Left ventricle myocardium superior (tissue), 1 donor: ENCODE results near the gene AP5B1. TPM values are rescaled to one million over a fixed set of nuclear protein-coding genes. Genes with fewer than 3 reads are reported as not detected.
A peak's percentile ranks its signal among the peaks of the same experiment; 100 is the strongest.

Experiments used
- ATAC-seq: fragments of 200-7000 bp; cut with Tn5 transposase; one replicate; pipeline ENCODE4 v1.9.1; 2020; ENCODE audit warnings: mild to moderate bottlenecking, moderate library complexity
- DNase-seq: peaks from one replicate; pipeline ENCODE4 v3.0.0-alpha.2; 2020
- intact Hi-C: fragments of 100-400 bp; cut with micrococcal nuclease; formaldehyde crosslinking; loops from one replicate; pipeline ENCODE4 v1.11.0; 2022
- long read RNA-seq: library from polyadenylated mRNA; unstranded; transcript quantifications from one replicate; pipeline ENCODE4 v2.0.0, GENCODE V29; 2021
- total RNA-seq: library from RNA; stranded (reverse); fragmentation: NEBNext Ultra II Directional; extraction: Animal tissue kit (Norgen Biotek cat#: 25700); gene quantifications from one replicate; pipeline ENCODE4 v1.2.1, GENCODE V29; 2021
- donor health status: DM: no; HTN: yes; CAD: no; lungs with severe emphysema.

AP5B1 gene, protein sequence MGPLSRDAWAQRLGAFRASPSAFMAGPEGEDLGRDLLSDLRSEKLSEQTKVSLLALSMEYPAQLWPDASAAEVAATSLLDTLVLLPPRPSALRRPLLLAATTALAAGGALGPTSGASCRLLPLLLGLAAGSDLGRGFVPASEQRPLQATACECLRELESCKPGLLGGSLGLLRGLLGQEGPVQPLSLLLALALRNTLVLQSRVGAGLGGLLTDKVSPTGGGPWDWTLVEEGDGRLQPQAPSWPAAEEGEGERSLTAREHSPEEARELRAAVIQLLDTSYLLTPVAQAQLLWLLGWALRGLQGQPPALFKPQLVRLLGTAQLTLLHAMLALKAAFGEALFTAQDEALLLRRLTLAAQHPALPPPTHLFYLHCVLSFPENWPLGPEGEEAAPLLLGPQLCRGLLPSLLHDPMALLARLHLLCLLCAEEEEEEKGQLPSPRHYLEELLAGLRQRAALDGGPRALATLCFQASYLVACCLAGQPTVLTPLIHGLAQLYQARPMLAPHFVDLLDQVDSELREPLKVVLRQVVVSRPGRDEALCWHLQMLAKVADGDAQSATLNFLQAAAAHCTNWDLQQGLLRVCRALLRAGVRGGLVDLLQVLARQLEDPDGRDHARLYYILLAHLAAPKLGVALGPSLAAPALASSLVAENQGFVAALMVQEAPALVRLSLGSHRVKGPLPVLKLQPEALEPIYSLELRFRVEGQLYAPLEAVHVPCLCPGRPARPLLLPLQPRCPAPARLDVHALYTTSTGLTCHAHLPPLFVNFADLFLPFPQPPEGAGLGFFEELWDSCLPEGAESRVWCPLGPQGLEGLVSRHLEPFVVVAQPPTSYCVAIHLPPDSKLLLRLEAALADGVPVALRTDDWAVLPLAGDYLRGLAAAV
- total RNA-seq: 6.7 TPM
- long read RNA-seq, full-length matches to known transcripts: 4 of 13 reads
- long read RNA-seq, partial matches to known transcripts: 0 of 13 reads
- long read RNA-seq, other reads (novel, unspliced or antisense): 9 of 13 reads

DNA sequence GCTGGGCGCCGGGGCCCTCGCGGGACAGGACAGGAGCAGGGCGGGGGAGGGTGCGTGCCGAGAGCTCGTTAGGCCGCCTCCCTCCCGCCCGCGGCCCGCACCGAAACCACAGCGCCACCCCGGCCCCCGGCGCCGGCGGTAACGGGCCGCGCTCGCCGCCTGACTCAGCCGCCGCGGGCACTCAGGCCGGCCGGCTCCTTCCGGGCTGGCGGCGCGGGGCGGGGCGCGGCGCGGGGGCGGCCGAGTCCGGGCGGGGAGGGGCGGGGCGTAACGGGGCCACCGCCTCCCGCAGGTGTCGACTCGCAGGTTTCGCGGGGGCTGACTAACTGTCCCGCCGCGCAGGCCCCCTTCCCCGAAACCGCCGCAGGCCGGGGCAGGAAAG is at the start of gene AP5B1:
AP5B1 (minus strand) TSS at position 207 of the 382 bp plus-strand sequence. CDS start 385 bp downstream, outside the sequence.
- peak; percentile 80 for DNase-seq
- intact Hi-C loops: no loop called here

DNA sequence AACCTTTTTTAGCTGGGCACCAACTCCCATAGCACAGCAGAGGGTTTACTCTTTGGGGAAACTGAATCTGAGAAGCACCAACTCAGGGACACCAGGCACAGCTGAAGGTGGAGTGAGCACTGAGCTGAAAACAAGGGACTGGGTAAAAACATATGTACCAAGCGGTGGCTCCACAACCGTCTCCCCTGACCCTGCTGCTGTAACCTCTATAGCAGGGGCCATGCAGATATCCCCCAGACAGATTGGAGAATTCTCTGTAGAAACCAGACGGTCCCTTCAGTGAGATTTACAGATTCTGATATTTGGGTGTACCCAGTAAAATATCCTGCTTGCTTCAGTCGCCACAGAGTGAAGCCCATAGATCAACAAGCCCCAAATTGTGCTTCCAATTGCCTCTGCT is 48.7 kb upstream of the AP5B1 start:
- no peak for DNase-seq
- ATAC-seq: no peak
- intact Hi-C loops: loop anchor here (10.0 kb wide), 1 partner anchor 125 kb away; no protein-coding TSS in a partner anchor

More for the DNA sequence above, at the start of gene AP5B1:
- peak; percentile 83 for ATAC-seq

- intact Hi-C loops: loop anchor here (10.0 kb wide), 1 partner anchor 122 kb away; no protein-coding TSS in a partner anchor
- DNase-seq: no peak
- ATAC-seq: no peak
These were observed 46.4 kb upstream of the AP5B1 start for GRCh38 chr11:65826984-65827735.

DNA sequence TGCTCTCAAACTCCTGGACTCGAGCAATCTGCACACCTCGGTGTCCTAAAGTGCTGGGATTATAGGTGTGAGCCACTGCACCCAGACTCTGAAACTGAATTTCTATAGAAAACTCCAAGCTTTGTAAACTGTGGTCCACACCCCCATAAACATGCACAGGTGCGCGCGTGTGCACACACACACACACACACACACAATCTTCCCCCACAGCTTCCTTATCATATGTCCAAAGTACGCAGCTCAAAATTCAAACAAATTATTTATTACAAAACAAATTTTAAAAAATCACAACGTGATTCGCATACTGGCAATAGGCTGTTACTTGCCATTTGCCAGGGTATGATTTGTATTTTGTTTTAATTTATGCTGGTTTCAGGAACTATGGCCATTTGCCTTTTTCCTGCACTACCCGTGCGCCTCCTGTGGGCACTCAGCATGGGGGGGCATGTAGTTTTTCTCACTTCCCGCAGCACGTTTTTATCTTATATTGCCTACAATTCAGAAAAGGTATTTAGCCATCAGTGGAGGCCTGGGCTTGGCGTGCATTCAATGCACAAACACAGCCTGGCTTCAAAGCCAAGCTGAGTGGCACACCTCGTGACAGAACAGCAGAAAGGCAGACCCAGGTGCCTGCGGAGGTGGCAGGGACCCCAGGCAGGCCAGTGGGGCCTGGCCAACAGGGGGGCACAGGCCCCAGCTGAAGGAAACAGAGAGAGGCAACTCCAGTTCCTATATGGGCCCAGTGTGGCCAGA is 42.2 kb upstream of the AP5B1 start:
- no peak for ATAC-seq
- DNase-seq: no peak
- intact Hi-C loops: loop anchor here (10.0 kb wide), 1 partner anchor 118 kb away; no protein-coding TSS in a partner anchor

DNA sequence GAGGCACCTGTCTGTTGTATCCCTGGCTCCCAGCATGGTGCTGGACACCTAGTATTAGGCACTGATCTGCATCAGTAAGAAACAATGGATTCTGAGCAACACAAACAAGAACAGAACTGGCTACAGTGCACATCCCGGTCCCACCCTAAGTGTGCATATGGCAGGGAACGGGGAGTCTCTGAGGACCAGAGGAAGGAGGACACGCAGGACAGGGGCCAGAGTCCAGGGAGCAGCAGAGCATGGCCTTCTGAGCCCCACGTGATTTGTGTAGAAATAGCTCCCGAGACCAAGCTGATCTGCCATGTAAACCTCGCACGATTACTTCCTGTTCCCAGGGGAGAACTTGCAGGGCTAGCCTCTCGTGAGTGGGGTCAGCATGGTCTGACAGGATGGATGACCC is 40.3 kb upstream of the AP5B1 start:
- DNase-seq (no peak), ATAC-seq (no peak)
- intact Hi-C loops: loop anchor here (10.0 kb wide), 1 partner anchor 116 kb away; no protein-coding TSS in a partner anchor

DNA sequence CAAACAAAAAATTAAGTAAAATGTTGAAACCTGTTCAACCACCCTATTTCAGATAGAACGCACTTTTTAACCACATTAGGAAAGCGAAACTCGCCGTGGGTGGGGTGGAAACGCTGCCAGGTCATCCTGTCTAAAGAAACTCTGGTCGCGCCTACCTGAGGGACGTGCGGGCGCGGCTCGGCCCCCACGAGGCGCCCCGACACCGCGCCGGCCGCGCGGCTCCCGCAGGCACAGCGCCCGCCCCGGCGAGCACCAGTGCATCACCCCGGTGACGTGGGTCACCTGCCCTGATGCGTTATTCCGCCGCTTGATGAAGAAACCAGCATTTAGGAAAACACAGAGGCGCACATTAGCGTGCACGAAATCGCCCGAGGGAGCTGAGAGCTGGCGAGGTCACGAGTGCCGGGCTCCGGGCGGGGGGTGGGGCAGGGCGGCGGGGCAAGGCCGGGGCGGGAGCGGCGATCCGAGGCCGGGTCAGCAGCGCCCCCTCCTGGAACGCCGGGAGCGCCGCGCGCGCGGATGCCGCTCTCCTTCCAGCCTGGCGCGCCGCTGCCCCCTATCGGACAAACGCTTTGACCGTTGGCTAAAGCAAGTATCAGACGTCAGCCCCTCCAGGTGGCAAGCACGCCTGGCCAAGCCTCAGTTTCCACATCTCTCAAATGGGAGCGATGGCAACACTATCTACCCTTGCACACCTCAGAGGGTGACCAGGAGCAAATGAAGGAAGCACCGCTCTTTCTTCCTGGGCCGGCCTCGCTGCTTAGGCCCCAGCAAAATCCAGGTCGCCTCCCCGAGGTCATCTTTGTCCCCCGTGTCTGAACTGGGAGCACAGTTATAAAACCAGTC is 37.3 kb upstream of the AP5B1 start:
- intact Hi-C loops: no loop called here
- DNase-seq: peak; percentile 98
- peak; percentile 99 for ATAC-seq

GRCh38 chr11:65817312-65817834 is 36.6 kb upstream of the AP5B1 start:
- ATAC-seq (no peak), DNase-seq (no peak)
- intact Hi-C loops: no loop called here

GRCh38 chr11:65816696-65817095 is 35.9 kb upstream of the AP5B1 start:
- no peak for DNase-seq
- intact Hi-C loops: no loop called here

DNA sequence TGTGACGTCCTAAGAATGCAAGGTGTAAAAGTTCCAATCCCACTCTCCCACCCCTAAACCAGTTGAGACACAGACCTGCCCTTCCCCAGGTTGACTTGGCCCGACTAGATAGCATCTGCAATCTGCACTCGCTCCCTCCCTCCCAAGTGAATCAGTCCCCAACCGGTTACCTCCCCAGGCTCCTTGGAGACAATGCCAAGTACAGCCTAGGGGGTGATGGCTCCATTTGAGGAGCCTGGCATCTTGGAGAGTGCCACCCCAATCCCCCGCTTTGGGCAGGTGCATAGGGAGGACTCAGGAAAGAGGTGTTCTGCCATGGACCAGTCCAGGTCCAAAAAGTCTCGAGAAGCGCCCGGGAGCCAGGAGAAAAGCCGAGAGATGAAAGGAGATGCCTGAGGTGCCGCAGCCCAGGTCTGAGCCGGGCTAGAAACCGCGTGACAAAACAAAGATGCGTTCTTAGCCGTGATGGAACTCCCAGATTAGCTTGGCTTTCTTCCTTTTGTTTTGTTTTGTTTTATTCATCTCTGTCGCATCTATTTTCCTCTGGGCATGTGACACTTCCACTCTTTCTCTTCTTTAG is 34.3 kb upstream of the AP5B1 start:
- DNase-seq (no peak), ATAC-seq (no peak)
- intact Hi-C loops: no loop called here

More at GRCh38 chr11:65816696-65817095, 35.9 kb upstream of the AP5B1 start:
- no peak for ATAC-seq

DNA sequence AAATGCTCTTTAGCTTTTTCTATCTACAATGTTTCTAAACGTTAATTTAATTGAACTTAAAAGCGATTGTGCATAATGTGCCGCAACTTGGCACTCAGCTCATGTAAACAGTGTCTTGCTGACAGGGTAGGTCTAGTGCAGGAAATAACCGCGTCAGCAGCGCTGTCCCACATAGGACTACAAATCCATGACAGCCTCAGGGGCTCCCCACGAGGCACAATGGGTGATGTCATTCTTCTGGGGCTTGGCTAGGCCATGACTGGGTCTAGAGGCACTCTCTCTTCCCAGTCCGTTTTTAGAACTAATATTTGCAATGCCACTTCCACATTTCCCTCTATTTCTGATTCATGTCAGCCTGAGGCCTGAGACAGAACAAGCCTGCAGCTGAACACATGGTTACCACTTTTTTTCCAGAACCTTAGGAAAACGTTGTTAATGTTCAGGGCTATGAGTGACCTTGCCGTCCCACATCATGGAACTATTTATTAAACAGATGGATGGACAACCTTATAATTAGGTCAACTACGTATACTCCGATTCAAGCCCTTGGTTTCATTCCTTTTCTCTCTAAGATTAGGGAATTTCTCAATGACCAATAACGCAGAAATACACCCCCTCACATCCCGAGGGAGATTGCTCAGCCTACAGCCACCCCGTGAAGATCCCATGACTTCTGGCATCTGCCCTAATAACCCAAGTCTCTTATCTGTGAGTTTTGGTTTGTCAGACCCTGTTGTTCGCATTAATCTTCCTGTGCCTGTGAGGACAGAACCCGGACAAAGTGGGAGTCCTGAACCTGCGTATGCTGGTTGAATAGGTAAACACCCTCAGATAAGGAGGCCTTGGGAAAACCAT is 33.6 kb upstream of the AP5B1 start:
- ATAC-seq (no peak), DNase-seq (no peak)
- intact Hi-C loops: no loop called here

- ATAC-seq (peak; percentile 30), DNase-seq (no peak)
- intact Hi-C loops: no loop called here
These were observed 31.1 kb upstream of the AP5B1 start for GRCh38 chr11:65811764-65812475.

GRCh38 chr11:65810046-65810868 is 29.5 kb upstream of the AP5B1 start:
- intact Hi-C loops: no loop called here
- ATAC-seq: no peak
- no peak for DNase-seq

DNA sequence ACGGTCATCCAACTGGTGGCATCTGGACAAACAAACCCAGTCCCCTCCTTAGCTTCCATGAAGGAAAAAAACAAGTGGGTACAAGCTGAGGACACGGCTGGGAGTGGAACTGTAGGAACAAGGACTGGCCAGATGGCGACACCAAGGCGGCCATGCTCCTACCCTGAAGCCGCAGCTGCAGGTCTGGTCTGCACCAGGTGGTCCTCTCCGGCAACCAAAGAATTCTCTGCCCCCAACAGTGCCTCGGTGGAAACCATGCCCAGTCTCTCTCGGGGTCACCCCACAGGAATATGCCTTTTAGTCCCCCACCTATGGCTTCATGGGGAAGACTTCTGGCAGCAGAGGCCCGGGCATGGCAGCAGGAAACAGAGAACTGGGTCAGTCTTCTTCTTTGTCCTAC is 28.7 kb upstream of the AP5B1 start:
- intact Hi-C loops: no loop called here
- ATAC-seq: no peak
- DNase-seq: no peak

DNA sequence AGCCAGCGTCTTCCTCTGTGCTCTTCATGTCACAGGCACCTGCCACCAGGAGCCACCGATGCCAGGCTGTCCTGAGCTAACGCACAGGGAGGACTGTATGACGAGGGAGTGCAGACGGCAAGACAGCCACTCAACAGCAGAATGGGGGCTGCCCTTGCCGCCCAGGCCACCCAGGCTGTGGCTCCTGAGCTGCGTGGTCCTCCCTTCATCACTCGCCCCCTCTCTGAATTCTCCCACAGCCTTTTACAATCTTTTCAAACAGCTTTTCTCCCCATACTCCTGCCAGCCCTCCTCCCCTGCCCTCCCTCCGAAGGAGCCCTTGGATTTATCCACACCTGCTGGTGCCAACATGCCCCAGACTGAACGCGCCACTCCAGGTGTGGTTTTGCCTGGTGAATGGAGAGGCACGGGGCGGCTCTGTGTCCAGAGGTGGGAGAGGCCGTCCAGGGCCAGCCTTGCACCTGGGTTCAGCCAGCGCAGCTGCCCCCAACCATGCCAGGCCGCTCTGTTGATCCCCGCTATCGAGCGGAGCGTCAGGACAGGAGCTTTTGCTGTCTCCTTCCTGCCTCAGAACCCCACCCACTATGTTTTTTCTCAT is 28.1 kb upstream of the AP5B1 start:
- no peak for DNase-seq
- intact Hi-C loops: no loop called here
- ATAC-seq: no peak
